COLO668 (cell line): ENCODE data around the gene CAPN15.
A peak's percentile ranks its signal among the peaks of the same experiment; 100 is the strongest.

ENCODE experiments used
- DNase-seq: peaks from one replicate; lab custom pipeline; 2025; ENCODE audit not compliant: unreplicated experiment; lab: John Stamatoyannopoulos, UW

The CAPN15 gene

GRCh38 chr16:540645-541340 is 13.3 kb downstream of the CAPN15 start:
- no peak for DNase-seq

- DNase-seq: no peak
These were observed 16.0 kb downstream of the CAPN15 start for GRCh38 chr16:543301-544164.

- DNase-seq: no peak
These were observed 17.0 kb downstream of the CAPN15 start for GRCh38 chr16:544517-544916.

- peak; percentile 68 for DNase-seq
These were observed 19.6 kb downstream of the CAPN15 start for GRCh38 chr16:546909-547770.

- DNase-seq: no peak
These were observed 21.1 kb downstream of the CAPN15 start for GRCh38 chr16:548586-548985.

GRCh38 chr16:549544-550263 is 22.2 kb downstream of the CAPN15 start:
- no peak for DNase-seq

- no peak for DNase-seq
These were observed 23.7 kb downstream of the CAPN15 start for GRCh38 chr16:551210-551609.

- DNase-seq: no peak
These were observed 24.7 kb downstream of the CAPN15 start for GRCh38 chr16:552171-552570.

- no peak for DNase-seq
These were observed 26.2 kb downstream of the CAPN15 start for GRCh38 chr16:553601-554296.

GRCh38 chr16:554297-554621 is 26.7 kb downstream of the CAPN15 start:
- DNase-seq: no peak

- no peak for DNase-seq
These were observed 27.3 kb downstream of the CAPN15 start for GRCh38 chr16:554640-555365.

- DNase-seq: no peak
These were observed 28.3 kb downstream of the CAPN15 start for GRCh38 chr16:555528-556473.

GRCh38 chr16:556474-557173 is 29.1 kb downstream of the CAPN15 start:
- DNase-seq: no peak

- DNase-seq: no peak
These were observed 30.2 kb downstream of the CAPN15 start for GRCh38 chr16:557463-558297.

GRCh38 chr16:558298-559020 is 30.9 kb downstream of the CAPN15 start:
- DNase-seq: no peak

- DNase-seq: no peak
These were observed 31.5 kb downstream of the CAPN15 start for GRCh38 chr16:559021-559380.
